Stimulated activated CD8-positive, alpha-beta memory T cell treated with anti-CD3 and anti-CD28 coated beads, Interleukin-12 subunit alpha, Interleukin-12 subunit beta, amount 100 ng/mL, for 4 hours (primary cell): ENCODE results near the gene OR4S2.

Experiments
- DNase-seq: peaks from one replicate; pipeline ENCODE4 v3.0.0-alpha.2; 2020; ENCODE audit warnings: low read depth

Gene OR4S2, protein sequence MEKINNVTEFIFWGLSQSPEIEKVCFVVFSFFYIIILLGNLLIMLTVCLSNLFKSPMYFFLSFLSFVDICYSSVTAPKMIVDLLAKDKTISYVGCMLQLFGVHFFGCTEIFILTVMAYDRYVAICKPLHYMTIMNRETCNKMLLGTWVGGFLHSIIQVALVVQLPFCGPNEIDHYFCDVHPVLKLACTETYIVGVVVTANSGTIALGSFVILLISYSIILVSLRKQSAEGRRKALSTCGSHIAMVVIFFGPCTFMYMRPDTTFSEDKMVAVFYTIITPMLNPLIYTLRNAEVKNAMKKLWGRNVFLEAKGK

DNA sequence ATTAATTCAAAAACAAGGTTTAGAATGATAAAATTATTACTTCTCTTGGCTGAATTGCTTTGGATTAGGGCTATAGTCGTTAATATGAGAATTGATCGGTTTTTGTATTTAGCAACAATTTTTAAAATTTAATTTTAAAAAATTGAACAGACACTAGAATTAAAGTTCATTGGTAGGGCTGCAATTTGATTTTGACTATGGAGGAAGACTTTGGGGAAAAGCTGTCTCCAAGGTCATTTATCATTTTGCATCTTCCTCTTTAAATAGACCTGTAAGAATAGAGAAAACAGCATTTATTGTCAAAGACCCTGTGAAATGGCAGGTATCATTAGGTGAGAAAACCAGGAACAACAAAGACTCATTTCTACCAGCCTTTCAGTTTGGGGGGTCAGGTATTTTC is at the start of gene OR4S2:
TSS of gene OR4S2 (plus strand) at position 301 of the 400 bp plus-strand sequence. CDS start 2,577 bp downstream, outside the sequence.
- no peak for DNase-seq

DNA sequence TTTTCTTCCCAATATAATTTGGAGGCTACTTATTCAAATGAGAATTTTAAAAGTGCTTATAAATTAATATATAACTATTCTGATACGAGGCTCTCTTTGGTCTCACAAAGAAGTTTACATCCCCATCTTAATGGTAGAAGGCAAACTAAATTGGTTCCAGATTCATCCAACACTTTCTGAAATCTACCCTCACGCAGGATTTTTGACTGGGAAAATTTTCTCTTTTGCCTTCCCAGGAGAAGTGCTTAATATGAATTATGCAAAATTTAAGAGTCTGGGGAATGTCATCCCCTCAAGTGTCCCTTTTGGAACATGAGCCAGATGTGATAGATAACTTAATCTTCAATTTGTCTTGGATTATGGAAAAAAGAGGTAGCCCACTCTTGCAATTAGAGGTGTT is 40.6 kb upstream of the OR4S2 start, which contains the start of gene OR4C11:
TSS of gene OR4C11 (minus strand) at position 101 of the 400 bp plus-strand sequence. CDS start 3,272 bp downstream, outside the sequence.
- DNase-seq, result no peak

DNA sequence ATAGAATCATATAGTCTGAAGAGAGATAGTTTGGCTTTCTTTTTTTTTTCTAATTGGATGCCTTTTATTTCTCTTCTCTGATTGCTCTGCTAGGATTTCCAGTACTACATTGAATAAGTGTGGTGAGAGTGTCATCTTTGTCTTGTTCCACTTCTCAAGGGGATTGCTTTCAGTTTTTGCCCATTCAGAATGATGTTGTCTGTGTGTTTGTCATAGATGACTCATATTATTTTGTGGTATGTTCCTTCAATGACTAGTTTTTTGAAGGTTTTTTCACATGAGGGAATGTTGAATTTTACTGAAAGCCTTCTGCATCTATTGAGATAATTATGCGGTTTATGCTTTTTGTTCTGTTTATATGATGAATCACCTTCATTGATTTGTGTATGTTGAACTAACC is 23.6 kb upstream of the OR4S2 start:
- no peak for DNase-seq

DNA sequence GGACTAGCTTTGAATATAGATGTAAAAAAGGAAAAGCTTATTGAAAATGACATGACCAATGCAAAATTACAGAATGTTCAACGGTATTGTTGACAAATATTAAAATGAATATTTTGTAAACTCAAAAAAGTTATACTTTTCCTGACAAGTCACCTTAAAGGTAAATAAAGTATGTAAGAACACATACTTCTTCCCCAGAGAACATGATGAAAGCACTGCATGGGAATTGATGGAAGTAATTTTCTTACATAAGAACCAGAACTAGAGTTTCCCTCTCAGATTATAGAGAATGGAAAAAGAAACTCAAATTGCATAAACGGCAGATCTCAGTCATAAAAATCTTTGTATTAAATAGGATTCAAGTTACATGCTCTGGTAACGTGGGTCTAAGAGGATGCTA is 13.3 kb upstream of the OR4S2 start, which contains the start of gene OR4P4:
TSS of gene OR4P4 (plus strand) at position 301 of the 400 bp plus-strand sequence.
- DNase-seq, result no peak

DNA sequence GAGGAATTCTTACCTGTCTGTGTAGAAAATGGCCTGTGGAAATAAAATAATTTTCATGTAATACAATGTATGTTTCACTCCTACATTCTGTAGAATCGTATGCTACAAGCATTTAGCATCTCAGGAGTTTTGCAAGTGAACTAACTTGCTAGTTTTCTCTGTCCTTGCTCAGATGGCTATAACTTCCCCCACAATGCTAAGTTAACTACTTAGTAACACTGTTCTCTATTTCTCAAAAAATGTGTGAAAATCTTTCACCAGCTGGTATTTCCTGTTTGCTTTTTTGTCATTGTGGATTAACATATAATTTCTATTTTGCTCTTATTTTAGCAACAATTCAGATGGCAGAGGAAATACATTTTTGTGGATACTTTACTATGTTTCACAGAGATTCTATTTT is 4.4 kb downstream of the OR4S2 start:
- DNase-seq, result no peak

DNA sequence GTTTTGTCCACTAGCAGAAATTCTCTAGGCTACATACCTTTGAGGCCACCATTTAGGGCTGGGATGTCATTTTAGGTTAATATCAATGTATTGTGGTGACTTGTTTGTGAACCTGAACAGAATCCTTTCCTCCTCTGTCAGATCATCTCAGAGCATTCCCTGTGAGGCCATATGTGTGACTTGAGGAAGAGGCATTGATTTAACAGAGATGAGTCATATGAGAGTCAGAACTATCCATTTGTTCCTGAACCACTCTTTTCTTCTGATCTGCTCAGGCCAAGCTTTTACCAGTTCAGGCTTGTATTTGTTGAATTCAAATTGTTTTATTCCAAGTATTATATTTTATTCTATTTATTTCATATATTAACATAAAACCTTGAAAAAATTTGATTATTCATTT is 7.0 kb downstream of the OR4S2 start:
- DNase-seq, result no peak

DNA sequence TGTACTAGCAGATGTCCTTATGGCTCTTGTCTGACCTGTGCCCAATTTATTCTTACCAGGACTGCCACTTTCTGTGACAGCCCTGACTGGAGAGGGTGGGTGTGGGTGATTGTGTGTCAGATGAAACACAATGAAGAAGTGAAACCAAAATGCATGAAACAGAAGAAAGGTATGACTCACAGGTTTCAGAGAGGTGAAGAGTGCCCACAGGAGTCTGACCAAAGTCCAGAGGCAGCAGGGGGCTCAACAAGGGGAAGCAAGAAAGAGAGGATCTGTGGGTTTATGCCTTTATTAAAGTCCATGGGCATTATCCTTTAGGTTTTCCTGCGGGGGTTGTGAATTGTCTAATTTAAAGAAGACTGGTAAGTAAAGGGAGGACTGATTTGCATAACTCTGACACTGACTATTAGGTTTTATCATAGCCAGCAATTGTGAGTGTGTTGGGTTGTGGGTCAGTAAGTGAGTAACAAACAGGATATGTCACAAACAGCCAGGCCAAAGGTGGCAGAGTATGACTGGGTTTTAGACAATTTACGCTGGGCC is 10.0 kb downstream of the OR4S2 start:
- DNase-seq, result no peak

DNA sequence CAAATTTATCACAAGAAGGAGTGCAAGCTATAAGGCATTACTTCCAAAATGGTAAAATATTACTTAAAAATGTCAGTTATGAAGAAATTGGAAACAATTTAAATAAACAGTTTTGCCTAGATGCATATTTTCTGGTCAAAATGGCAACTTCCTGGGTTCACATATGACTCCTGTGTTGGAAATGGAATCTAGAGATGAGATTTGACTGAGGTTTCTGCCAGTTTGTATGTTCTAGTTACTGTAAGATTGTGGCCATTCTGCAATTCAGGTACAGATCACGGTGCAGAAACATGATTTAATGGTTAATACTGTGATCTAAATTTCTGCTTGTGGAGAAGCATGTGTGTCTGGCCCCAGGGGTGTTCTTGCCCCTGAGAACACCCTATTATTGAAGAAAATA is 10.5 kb downstream of the OR4S2 start:
- no peak for DNase-seq

DNA sequence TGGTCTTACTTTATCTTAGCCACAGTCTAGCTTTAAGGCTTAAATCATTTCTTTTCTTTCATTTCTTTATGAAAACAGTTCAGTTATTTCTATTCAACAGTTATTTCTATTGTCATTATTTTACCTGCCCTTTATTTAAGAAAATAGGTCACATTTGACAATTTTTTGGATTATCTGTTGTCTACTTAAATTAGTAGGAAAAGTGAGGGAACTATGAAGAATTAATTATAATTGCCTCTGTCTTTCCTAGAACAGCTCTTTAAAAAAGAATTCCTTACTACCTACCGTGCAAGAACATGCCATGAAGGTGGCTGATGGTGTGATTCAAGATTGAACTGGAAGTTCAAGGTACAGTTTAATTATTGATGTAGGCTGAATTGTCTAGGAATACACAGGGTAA is 13.8 kb downstream of the OR4S2 start, which contains the start of gene OR4C6:
TSS of gene OR4C6 (plus strand) at position 301 of the 400 bp plus-strand sequence. CDS start 2,966 bp downstream, outside the sequence.
- DNase-seq, result no peak

DNA sequence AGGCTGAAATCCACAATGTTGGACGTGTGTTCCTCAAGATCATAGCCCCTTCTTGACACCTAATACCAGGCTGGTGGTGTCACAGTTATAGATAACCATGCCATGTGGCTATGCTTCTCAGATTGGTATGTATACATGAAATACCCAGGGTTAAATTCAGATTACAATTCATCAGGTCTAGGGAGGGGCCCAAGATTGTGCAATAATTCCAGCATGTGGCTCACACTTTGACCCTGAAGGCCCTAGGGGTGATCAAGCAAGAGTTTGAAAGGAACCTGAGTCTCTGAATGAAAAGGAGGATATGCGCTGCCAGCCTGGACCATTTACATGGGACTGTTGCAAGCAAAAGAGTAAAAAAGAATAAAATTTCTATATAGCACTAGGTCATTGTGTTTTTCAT is 21.2 kb downstream of the OR4S2 start:
- no peak for DNase-seq

DNA sequence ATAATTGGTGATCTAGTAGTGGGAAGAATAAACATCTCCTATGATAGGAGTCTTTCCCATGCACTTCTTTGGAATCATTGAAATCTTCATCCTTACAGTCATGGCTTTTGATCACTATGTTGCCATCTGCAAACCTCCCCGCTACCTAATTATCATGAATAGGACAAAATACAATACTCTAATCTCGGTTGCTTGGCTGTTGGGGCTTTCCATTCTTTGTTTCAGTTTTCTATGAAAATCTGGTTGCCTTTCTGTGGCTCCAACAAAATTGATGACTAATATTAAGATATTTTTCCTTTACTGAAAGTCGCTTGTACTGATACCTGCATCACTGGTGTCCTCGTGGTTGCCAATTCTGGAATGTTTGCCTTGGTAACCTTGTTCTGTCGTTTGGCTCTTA is 25.7 kb downstream of the OR4S2 start:
- no peak for DNase-seq

DNA sequence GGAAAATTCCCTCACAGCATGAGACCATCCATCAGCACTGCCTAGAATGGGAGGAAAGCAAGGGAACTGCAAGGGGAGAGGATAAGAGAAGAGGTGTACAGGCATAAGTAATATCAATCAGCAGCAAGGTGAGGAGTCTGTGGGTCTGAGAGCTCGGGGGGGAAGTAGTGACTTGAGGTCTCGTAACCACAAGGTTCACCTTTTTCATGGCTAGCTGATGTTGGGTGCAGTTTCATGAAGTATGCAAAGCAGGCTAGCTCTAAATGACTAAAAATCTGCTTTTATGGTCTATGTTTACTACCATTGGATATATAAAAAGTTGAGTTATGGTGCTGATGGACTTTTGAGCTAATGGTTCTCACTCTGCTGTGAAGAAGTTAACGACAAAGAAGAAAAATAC is 49.7 kb downstream of the OR4S2 start:
- no peak for DNase-seq

DNA sequence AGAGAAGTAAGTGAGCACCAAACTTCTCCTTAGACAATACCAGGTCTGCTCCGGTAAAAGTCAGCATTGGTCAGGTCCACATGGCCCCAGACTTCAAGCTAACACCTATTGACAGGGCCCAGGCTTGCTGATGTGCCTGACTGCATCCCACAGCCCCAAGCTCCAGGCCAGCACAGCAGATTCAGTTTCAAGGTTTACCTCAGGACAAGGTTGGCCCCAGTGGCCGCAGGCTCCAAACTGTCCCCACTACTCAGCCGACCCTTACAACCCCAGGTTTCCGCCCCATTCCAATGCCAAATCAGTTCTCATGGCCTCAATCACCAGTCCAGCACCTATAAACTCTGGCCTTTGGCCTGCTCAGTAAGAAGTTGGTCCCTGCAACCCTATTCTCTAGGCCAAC is 53.3 kb downstream of the OR4S2 start:
- no peak for DNase-seq
